KMS-11 (cell line): ENCODE results near the gene SHISA8.

Source experiments
- H2AFZ ChIP-seq: fragments of 200-600 bp; sonication (generic); 2 replicates; pipeline ENCODE4 v1.6.1; 2016; ENCODE audit warnings: antibody characterized with exemption, mixed run types, low read depth
- H3K27ac ChIP-seq: fragments of 200-600 bp; sonication (generic); 2 replicates; pipeline ENCODE4 v1.6.1; 2016; ENCODE audit warnings: mild to moderate bottlenecking, mixed run types
- H3K27me3 ChIP-seq: fragments of 200-600 bp; sonication (generic); 2 replicates; pipeline ENCODE4 v1.6.1; 2017; ENCODE audit warnings: mild to moderate bottlenecking, low read depth, mixed run types, moderate library complexity; ENCODE audit not compliant: insufficient read depth
- H3K36me3 ChIP-seq: fragments of 200-600 bp; sonication (generic); 2 replicates; pipeline ENCODE4 v1.6.1; 2017; ENCODE audit warnings: mild to moderate bottlenecking, mixed run types; ENCODE audit not compliant: insufficient read depth
- H3K4me1 ChIP-seq: fragments of 200-600 bp; sonication (generic); 2 replicates; pipeline ENCODE4 v1.6.1; 2016; ENCODE audit warnings: mild to moderate bottlenecking, low read depth, mixed run types; ENCODE audit not compliant: poor library complexity, severe bottlenecking
- H3K4me2 ChIP-seq: fragments of 200-600 bp; sonication (generic); 2 replicates; pipeline ENCODE4 v1.7.0; 2016; ENCODE audit warnings: mild to moderate bottlenecking, mixed run types
- H3K4me3 ChIP-seq: fragments of 200-600 bp; sonication (generic); IDR thresholded peaks from 2 replicates; pipeline ENCODE4 v1.6.1; 2017; ENCODE audit warnings: low read depth, low read length, mixed read lengths; ENCODE audit not compliant: insufficient read depth
- H3K79me2 ChIP-seq: fragments of 200-600 bp; sonication (generic); 2 replicates; pipeline ENCODE4 v1.6.1; 2016; ENCODE audit warnings: low read depth, mixed run types; ENCODE audit not compliant: insufficient read depth
- H3K9ac ChIP-seq: fragments of 200-600 bp; sonication (generic); 2 replicates; pipeline ENCODE4 v1.6.1; 2016; ENCODE audit warnings: mild to moderate bottlenecking, mixed run types
- H4K20me1 ChIP-seq: fragments of 200-600 bp; sonication (generic); 2 replicates; pipeline ENCODE4 v1.6.1; 2016; ENCODE audit warnings: mild to moderate bottlenecking, mixed run types; ENCODE audit not compliant: insufficient read depth
- TF ChIP-seq, protein P1 (sequence below): fragments of 200-600 bp; sonication (generic); conservative IDR thresholded peaks from 2 replicates; pipeline ENCODE4 v1.6.1; 2017; ENCODE audit warnings: low read depth, mild to moderate bottlenecking, antibody characterized with exemption, low read length, moderate library complexity, mixed read lengths

Gene SHISA8

DNA sequence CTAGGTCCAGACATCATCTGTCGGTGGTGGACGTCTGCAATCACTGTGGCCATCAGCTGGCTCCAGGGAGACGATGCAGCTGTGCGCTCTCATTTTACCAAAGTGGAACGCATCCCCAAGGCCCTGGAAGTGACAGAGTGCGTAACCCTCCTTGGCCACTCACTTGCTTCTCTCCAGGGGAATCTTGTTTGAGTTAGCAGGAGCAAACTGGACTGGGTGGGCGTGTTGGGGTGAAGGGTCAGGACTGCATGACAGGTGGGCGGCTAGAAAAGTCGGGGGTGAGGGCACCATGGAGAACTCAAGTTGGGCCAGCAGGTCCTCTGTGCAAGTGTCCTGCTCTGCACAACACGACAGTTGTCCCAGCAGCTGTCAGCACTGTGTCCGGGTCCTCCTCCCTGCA is 16.2 kb downstream of the SHISA8 start:
- TF ChIP-seq, protein P1, sequence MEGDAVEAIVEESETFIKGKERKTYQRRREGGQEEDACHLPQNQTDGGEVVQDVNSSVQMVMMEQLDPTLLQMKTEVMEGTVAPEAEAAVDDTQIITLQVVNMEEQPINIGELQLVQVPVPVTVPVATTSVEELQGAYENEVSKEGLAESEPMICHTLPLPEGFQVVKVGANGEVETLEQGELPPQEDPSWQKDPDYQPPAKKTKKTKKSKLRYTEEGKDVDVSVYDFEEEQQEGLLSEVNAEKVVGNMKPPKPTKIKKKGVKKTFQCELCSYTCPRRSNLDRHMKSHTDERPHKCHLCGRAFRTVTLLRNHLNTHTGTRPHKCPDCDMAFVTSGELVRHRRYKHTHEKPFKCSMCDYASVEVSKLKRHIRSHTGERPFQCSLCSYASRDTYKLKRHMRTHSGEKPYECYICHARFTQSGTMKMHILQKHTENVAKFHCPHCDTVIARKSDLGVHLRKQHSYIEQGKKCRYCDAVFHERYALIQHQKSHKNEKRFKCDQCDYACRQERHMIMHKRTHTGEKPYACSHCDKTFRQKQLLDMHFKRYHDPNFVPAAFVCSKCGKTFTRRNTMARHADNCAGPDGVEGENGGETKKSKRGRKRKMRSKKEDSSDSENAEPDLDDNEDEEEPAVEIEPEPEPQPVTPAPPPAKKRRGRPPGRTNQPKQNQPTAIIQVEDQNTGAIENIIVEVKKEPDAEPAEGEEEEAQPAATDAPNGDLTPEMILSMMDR: no peak
- Histone ChIP-seq H3K4me2 (no peak overlapping the region), H3K36me3 (peaks cover 2% of the 10 kb centered on the region; the same call in 1 of the 2 replicates), H3K9ac (no peak overlapping the region), H3K27me3 (no peaks in the 10 kb centered on the region), H3K79me2 (no peaks in the 10 kb centered on the region), H4K20me1 (no peaks in the 10 kb centered on the region), H3K4me3 (no peak overlapping the region), H3K4me1 (no peaks in the 10 kb centered on the region), H2AFZ (no peak overlapping the region), H3K27ac (no peak overlapping the region)

DNA sequence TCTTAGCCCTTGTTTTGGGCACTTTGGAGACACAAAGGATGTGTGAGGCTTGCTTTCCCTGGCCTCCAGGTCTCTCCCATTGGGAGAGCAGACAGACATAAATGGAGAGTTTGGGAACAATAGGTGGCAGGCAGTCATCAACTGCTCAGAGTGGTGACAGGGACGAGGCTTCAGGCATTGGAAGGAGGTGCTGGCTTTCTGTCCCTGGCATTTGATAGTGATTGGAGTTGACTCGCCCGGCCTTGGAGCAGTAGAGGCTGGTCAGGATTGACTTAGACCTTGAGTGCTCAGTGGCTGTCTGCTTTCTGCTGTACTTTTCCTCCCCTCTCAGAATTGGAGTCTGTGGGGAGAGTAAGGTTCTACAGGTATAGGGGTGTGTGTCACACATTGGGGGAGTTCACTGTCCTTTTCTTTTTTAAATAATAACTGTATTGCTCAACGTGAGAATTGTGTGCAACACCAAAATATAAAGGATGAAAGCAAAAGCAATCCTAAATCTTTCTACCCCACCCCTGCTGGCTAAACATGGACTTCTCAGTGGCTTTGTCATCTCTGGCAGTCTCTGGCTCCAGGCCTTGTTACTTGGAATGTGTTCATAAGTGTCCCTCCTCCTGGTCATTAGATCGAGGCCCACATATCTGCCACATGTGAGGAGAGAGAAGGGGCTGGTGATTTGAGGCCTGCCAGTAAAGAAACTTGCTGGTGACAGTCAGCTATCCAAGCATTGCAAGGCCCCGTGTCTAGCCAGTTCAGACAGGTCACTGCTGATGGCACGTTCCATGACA is 21.1 kb downstream of the SHISA8 start:
- no peaks in the 10 kb centered on the region for H3K4me1 ChIP-seq
- H3K9ac ChIP-seq: no peak overlapping the region
- TF ChIP-seq, protein P1: no peak
- no peak overlapping the region for H3K4me3 ChIP-seq
- no peak overlapping the region for H2AFZ ChIP-seq
- H3K36me3 ChIP-seq: peaks cover 2% of the 10 kb centered on the region; the same call in 1 of the 2 replicates
- no peaks in the 10 kb centered on the region for H3K27me3 ChIP-seq
- no peaks in the 10 kb centered on the region for H3K79me2 ChIP-seq
- no peak overlapping the region for H3K4me2 ChIP-seq
- no peak overlapping the region for H3K27ac ChIP-seq
- no peaks in the 10 kb centered on the region for H4K20me1 ChIP-seq

DNA sequence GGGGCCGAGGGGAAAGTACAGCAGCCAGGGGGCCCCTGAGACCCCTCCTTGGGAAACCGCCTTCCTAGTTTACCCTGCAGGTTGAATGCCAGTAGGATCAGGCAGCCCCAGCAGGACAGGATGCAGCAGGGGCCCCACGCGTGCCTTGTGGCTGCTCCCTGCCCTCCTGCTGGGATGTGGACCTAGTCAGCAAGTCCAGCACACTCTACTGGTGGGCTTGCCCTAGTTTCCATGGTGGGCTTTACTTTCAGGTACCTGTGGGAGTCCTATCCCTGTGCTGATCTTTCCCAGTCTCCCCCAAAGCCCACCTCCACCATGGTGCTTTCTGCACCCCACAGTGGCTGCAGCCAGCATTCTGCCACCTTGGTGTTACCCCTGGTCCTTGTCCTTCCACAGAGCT is 22.2 kb downstream of the SHISA8 start:
- H3K4me2 ChIP-seq: no peak overlapping the region

DNA sequence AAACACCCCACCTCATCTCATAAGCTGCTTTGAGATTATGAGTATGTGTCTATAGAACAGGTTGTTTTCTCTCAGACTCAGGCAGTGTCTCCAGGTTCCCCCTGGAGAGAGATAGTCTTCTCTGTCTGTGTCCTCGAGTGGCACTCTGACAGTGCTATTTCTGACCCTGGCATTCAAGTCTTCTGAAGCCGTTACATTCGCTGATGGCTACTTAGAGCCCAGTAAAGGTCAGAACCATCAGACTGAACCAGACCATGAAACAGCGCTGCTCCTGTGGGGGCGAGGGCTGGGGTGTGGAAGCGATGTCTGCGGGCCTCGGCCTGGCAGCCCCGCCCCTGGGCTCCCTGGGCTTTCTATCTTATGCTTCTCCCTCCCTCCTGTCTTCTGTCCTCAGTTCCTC is 23.5 kb downstream of the SHISA8 start:
- H3K4me2 ChIP-seq: no peak overlapping the region
- H3K4me3 ChIP-seq: no peak overlapping the region
- no peak overlapping the region for H3K27ac ChIP-seq
- no peaks in the 10 kb centered on the region for H4K20me1 ChIP-seq
- H3K36me3 ChIP-seq: no peaks in the 10 kb centered on the region
- H3K79me2 ChIP-seq: no peaks in the 10 kb centered on the region
- TF ChIP-seq, protein P1: no peak
- no peak overlapping the region for H2AFZ ChIP-seq
- H3K27me3 ChIP-seq: no peaks in the 10 kb centered on the region
- H3K4me1 ChIP-seq: no peaks in the 10 kb centered on the region
- H3K9ac ChIP-seq: no peak overlapping the region

More for the DNA sequence above, 22.2 kb downstream of the SHISA8 start:
- no peak overlapping the region for H3K27ac ChIP-seq
- H4K20me1 ChIP-seq: no peaks in the 10 kb centered on the region
- H3K27me3 ChIP-seq: no peaks in the 10 kb centered on the region
- no peaks in the 10 kb centered on the region for H3K4me1 ChIP-seq
- no peaks in the 10 kb centered on the region for H3K79me2 ChIP-seq
- TF ChIP-seq, protein P1: no peak
- H2AFZ ChIP-seq: no peak overlapping the region
- H3K9ac ChIP-seq: no peak overlapping the region
- no peak overlapping the region for H3K4me3 ChIP-seq
- no peaks in the 10 kb centered on the region for H3K36me3 ChIP-seq
